DMS79 (cell line): ENCODE measurements around the gene CFAP299.
A peak's percentile ranks its signal among the peaks of the same experiment; 100 is the strongest.

Experiments
- DNase-seq: peaks from one replicate; lab custom pipeline; 2025; lab: John Stamatoyannopoulos, UW

The CFAP299 gene

DNA sequence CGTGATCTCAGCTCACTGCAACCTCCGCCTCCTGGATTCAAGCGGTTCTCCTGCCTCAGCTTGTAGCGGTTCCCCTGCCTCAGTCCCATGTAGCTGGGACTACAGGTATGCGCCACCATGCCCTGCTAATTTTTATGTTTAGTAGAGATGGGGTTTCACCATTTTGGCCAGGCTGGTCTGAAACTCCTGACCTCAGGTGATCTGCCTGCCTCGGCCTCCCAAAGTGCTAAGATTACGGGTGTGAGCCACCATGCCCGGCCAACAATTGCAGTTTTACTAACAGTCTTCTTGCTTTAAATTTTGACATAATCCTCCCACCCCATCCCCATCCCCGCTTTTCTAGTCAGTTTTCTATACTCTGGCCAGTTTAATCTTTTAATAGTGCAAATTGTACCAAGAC lies 112.0 kb downstream of the CFAP299 start:
- DNase-seq, result no peak

DNA sequence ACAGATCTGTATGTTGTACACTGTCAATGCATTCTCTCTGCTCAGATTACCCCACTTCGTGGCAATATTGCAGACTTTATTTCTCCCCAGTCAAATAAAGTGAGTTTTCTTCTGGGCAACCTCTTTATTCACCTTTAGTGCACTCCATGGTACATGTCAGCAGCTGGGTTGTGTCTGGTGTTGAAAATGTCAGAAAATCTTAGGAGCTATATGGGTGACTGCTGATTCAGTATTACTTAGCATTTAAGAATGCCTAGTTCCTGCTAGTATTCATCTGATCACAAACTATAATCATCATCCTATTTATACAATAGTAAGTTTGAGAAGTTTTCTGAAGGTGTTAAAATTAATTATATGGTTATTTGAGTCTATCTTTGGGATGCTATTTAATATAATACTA lies 112.5 kb downstream of the CFAP299 start:
- DNase-seq, result no peak

DNA sequence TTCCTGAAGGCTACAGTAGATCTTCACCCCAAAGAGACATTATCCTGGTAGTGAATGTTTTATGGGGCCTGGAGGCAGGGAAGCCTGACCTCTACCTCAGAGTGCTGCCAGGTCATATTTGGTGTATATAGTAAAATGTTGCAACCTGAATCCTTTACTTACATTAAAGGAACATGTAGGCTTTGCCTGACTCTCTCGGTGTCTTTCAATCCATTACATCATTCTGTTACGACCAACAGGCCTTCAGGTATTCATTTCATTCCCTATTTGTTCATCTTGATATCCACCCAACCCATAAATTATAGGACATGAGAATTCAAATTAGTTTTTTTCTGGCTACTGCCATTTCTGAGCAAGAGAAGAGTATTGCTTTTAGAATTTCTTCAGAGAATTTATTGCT lies 116.5 kb downstream of the CFAP299 start:
- no peak for DNase-seq

DNA sequence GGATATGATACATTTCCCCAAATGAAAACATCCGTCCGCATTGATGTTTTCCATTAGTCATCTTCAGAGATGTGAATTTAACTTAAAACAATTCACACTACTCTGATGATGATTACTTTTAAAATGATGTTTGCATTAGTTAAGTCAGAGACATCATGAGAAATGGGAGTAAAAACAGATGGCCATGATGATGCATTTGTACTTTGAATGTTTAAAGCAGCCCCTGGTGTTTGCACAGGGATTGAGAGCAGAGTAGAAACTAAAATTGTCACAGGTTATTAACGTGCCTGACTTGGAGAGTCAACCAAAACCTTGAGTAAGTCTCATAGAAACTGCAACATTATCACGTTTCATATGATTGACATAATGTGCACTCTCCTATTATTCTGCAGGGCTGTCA lies 117.2 kb downstream of the CFAP299 start:
- DNase-seq, result no peak

DNA sequence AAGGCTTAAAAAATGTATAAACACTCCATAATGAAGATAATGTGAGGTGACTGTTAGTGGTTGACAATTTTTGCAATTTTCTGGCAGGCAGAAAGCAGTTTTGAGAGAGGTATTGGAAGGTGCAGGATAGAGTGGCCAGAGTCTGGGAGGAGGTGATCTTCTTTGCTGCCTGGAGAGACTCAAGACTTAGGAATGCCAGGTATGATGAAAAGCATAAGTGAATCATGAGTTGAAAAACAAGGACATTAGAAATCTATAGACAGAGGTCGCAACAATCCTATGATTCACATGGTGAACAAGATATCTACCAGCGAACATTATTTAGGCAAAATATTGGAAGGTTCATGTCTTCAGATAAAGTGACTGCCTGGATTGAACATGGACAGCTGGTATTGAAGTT lies 118.5 kb downstream of the CFAP299 start:
- no peak for DNase-seq

DNA sequence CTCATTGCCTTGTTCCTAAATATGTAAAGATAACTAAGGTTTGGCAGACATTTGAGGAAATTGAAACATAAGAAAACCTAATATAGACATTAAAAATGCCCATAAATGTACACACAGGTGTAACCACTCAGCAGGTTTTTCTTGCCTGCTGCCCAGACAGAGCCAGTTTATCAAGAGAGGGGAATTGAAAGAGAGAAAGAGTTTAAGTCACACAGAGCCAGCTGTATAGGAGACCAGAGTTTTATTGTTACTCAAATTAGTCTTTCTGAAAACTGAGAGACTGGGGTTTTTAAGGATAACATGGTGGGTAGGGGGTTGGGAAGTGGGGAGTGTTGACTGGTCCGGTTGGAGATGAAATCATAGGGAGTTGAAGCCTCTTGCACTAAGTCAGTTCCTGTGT lies 119.0 kb downstream of the CFAP299 start:
- no peak for DNase-seq

DNA sequence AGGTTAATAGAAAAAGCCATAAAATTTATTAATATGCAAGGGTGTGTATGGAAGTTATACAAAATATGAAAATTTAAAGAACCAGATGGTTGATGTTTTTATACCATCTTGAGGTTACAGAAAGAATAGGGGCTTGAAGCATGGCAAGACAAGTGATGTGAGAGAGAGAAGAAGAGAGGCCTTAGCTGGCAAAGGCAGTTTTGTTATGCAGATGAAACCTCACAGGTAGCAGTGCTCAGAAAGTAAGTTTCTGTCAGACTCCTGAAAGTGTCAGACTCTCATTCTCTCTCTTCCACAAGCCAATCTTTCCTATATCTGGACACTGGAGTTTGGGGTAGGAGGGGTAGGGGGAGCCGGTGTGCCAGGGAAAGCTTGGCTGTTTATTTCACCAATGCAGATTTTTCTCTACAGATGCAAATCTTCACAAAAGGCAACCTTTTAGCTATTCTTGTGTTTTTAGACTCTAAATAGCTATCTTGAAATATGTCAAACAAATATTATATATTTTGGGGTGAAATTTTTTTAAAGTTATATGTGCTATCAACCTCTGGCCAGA lies 124.5 kb downstream of the CFAP299 start:
- no peak for DNase-seq

DNA sequence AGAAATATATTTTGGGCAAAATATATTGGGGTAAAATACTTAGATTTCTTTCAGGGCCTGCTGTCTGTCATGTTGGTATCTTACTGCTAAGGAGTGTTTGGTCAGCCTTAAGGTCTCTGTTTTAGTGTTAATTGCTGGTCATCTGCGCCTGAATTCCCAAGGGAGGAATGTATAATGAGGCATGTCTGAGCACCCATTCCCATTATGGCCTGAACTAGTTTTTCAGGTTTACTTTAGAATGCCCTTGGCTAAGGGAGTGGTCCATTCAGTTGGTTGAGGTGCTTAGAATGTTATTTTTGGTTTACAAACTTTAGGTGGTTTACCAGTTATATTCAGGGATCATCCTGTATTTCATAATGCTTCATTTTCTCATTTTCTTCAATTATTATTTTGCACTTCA lies 125.9 kb downstream of the CFAP299 start:
- DNase-seq, result no peak

DNA sequence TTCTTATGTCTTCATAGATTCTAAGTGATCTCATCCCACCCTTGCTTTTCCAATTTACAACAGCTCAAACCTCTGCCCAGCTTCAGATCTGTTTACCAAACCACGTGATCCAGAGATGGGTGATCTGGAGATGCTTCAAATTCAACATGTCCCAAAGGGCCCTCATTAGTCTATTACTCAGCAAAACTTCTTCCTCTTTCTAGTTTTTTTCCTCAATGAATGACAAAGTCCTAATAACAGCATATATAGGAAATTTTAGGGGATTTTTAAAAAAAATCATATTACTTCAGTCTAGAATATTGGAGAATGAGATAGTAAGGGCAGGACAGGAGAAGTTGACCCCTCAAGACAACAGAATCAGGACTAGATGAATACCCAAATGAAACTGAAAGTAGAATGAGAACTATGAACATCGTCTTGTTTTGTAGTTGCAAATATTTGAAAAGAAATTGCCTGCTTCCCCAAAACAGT lies 127.1 kb downstream of the CFAP299 start:
- DNase-seq, result no peak

DNA sequence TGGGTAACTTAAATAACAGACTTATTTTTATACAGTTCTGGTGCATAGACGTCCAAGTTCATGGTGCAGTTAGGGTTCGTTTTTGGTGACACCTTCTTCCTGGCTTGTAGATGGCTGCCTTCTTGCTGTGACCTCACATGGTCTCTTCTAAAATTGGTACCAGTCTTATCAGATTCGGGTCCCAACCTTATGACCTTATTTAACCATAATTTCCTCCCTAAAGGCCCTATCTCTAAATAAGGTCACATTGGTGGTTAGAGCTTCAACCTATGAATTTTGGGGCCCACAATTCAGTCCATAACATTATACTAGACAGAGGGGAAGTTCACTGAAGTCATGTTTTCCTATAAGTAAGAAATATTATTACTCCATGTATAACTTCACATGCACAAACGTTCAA lies 128.0 kb downstream of the CFAP299 start:
- DNase-seq, result no peak

DNA sequence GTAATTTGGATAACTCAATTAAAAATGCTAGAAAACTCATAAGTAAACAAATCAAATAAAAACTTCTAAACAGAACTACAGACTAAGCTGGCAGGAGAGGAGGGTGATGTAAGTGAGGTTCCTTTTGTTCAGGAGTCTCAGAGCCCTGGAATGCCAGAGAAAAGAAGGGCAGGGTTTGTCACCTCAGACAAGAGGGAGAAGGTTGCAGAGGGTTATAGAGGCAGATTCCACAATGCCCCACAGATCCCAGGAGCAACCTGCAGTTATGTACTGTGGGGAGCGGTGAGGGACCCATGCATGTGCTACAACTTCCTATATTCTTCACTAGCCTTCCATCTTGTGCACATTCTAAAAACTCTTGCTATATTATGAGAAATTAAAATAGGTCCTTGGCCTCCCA lies 129.7 kb downstream of the CFAP299 start:
- no peak for DNase-seq

DNA sequence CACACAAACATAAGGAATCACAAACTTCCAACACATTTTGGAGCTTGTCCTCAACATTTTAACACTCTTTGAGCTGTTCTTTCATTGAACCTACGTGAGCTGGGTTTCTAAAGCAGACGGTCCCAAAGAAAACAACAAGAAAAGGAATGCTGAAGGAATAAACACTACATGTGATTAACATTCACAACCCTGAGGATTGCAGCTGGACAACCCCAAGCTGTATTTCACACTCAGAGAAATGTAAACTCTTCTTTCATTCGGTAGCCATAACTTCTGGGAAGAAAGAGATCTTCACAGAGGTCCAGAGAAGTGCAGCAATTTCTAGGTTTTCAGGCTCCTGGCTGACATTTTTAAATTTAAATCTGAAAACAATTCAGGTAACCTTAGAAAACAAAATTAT lies 130.2 kb downstream of the CFAP299 start:
- no peak for DNase-seq

DNA sequence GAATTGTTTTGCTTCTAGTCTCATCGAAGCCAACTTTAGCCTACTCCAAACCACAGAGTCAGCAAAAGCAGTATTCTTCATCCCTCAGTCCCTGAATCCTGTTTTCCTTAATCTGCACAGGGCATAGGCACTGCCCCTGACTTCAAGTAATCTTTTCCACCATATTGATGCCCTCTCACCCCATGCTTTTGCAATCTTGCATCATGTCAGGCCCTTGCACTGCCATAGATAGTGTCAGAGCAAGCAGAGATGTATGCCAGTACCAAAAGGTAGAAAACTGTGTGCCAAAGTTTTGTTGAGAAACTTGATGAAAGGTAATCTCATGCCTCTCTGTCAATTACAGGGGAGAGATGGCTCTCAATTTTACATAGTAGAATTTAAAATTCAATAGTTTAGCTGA lies 131.1 kb downstream of the CFAP299 start:
- DNase-seq, result no peak

DNA sequence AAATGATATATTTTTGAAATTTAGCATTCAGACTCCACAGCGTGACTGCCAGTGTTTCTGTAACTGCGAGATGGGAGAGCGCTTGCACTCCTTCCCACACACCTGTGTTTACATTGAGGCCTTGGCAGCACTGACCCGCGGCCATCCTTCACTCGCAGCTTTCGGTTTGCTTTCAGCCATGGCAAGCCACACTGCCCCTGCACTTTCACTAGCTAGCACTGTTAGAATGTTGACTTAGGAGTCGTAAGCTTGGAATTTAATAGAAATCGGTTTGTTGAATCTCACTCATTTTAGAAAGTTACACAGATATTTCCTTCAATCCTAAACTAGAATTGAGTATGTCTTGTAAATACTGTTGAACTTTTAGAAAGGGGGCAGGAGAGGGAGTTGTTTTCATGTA lies 136.2 kb downstream of the CFAP299 start:
- peak; percentile 28 for DNase-seq

DNA sequence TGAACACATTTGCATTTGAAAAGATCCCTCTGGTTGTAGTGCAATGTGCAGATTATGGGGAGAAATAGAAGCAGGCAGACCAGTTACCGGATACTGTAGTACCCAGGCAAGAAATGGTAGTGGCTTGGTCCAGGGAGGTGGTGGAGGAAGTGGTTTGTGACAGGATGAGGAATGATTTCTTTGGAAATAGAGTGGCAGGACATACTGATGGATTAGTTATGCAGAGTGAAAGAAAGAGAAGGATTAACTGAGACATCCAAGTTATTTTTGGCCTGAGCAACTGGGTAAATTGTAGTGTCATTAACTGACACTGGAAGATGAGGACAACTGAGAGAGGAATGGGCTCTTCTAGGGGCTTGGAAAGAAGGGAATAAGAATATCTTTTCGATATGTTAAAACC lies 139.7 kb downstream of the CFAP299 start:
- DNase-seq, result no peak

DNA sequence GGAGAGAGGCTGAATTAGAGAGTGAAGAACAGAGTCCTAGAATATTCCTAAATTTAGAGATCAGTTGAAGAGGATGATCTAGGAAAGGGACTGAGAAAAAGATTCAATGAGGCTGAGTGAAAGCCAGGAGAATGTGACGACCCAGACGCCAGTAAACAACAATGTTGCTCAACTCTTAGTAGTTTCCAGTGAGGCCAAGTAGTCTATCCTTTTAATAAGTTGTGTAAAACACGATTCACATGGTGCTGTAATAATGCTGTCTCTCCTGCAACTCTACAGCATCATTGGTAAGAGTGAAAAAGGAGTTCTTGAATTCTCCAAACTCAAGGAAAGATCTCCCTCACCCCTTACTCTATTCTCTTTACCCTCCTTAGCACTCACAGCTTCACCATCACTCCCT lies 140.3 kb downstream of the CFAP299 start:
- no peak for DNase-seq

DNA sequence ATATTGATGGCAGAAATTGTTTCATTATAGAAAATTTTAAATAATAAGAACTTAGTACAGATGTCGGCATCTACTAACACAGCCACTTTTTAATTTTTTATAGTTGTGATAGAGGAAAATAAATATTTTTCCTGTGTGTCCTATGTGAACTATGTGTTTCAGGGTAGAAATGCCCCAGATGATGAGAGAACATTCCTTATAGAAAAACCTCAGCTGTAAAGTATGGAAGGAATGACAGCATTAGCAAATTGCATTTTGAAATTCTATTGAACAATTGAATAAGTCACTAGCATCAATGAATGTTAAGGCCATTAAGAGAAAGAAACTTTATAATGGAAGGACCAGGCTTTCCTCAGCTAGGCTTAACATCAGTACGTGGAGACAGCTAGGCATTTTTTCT lies 149.2 kb downstream of the CFAP299 start:
- DNase-seq, result no peak

DNA sequence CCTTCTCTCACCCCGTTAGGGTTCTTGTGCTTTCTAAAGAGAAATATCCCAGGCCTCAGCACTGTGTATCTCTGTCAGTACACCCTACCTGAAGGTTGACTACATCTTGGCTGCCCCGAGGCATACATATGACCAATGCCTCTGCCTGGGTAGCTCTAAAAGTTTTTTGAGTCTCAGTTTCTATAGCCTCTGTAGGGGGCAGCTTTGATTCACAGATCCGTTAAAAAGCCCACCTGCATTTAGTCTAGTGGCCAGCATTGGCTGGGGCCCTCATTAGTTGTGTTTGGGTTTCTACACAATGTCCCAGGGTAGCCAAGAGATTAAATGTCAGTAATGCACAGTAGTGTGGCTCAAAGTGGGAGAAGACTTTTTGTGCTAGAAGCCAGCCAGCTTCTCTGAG lies 151.1 kb downstream of the CFAP299 start:
- no peak for DNase-seq

DNA sequence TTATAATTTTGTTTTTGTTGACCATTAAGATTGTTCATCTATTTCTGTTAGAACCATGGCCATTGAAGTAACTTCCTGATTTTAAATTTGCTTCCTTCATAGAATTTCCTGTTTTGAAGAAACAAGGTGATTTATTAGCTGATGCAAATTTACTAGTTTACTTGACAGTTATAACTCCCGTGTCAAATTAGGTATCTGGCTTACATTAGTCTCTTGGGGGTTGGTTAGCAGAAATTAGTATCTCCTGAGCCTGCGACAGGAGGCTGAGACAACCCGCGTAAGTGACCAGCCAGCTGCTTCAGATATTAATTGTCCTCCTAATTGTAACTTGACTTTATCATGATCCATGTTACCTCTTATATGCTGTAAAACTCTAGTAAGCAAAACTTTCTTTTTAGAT lies 154.3 kb downstream of the CFAP299 start:
- DNase-seq, result no peak

DNA sequence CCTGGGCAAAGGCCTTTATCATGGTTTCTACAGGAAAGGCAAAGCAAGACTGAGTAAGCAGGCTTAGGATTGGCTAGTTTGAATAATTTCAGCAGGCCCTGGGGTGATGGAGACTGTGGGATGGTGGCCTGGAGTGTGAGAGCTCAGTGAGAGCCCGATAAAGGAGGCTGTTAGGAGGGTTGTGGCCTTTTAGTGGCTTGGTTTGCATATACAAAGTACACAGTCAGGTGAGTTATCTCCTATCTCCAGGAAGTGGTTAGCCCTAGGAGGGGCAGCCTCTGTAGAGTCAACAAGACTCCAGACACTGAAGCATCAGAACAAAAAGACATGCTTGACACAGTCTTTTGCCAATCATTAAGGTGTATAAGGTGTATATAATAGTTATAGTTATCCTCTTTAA lies 157.2 kb downstream of the CFAP299 start:
- DNase-seq, result no peak

DNA sequence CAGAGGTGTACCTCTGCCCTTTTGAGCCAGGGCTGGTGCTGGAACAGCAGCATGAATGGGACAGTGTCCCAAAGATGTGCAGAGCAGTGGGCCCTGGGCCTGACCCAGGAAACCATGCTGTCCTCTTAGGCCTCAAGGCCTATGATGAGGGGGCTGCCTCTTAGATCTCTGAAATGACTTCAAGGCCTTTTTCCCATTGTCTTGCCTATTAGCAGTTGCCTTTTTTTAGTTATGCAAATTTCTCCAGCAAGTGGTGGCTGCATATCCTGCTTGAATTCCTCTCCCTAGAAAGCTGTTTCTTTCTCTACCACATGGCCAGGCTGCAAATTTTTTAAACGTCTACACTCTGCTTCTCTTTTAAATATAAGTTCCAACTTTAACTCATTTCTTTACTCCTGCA lies 160.3 kb downstream of the CFAP299 start:
- no peak for DNase-seq

DNA sequence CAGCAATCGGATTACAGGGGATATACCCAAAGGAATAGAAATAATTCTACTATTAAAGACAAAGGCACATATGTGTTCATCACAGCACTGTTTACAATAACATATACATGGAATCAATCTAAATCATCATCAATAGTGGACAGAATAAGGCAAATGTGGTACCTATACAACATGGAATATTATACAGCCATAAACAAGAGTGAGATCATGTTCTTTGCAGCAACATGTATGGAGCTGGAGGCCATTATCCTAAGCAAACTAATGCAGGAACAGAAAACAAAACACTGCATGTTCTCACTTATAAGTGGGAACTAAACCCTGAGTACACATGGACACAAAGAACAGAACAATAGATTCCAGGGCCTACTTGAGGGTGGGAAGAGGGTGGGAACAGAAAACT lies 163.2 kb downstream of the CFAP299 start:
- DNase-seq, result no peak

DNA sequence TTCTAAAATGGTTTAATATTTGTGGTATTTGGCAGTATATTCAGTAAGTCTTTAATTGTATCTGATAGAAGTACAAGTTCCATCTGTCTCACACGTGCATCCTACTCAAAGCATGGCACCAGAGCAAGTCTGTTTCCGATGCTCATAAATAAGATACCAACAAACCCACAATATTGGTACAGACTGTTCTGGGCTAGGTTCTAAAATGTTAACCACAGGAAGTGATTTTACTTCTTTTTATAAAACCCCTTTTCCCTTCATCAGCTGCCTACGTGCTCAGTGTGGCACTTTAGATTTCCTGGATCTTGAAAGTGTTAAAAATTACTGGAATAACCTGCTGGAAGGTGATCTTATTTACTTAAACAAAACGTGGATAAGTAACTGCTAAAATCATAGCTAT lies 165.1 kb downstream of the CFAP299 start:
- DNase-seq, result no peak

DNA sequence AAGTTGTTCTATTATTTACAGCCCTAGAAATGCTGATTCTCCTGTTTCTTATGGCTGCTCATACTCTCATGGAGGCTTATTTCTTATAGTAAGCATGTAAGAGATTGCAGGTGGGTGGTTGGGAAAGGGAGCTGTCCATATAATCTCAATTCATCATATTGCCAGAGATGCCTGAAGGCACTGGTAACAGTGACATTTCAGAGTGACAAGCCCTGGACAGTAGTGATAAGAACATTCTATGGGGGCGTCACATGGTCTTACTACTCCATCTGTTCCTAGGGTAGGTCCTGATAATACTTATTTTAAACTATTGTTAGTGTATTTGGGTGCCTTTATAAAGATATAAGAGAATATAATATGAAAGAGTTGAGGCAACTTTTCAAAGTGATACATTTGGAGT lies 171.5 kb downstream of the CFAP299 start:
- no peak for DNase-seq

DNA sequence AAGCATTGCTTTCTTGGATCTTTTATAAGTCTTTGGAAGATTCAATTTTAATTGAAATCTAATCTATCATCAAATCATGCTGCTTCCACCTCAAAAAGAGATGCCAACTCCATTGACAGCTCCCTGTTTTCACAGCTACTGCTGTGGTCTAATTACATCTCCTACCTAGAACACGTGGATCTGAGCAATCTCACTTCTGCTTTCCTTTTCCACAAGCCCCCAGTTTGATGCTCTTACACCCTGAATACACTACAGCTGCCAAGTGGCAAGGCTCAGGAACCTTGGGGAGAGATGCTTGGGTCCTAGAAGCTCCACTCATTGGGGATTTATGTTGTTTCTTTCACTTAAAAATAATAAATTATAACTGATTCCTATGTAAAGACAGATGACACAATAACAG lies 172.0 kb downstream of the CFAP299 start:
- no peak for DNase-seq
